ENCODE data around the gene HDAC4. TPM values are rescaled to one million over a fixed set of nuclear protein-coding genes. Genes with fewer than 3 reads are reported as not detected.
A peak's percentile ranks its signal among the peaks of the same experiment; 100 is the strongest.

HDAC4 gene
- total RNA-seq, 1 experiment from 2014 or later: 32.0 TPM

- Histone ChIP-seq H2BK15ac (ENCODE audit: low read depth, low read length) (no peak overlapping the region), H3K23ac (ENCODE audit: insufficient read length, low read depth, low read length) (no peak overlapping the region), H2AK5ac (ENCODE audit: insufficient read length, low read length) (no peak overlapping the region), H3K4ac (ENCODE audit: low read depth, low read length) (no peak overlapping the region), H3K4me1 (ENCODE audit: insufficient read depth, low read length) (no peaks in the 10 kb centered on the region), H3K79me1 (ENCODE audit: insufficient read depth, low read depth, low read length, poor library complexity, severe bottlenecking) (no peaks in the 10 kb centered on the region), H2BK120ac (ENCODE audit: low read depth, low read length, poor library complexity, severe bottlenecking) (no peak overlapping the region), H3K27me3 (ENCODE audit: insufficient read depth, low read length) (no peaks in the 10 kb centered on the region), H2AFZ (ENCODE audit: low read length) (no peak overlapping the region), H4K8ac (replicated peaks; ENCODE audit: insufficient read length, low read depth, low read length) (no peak overlapping the region), H2BK12ac (ENCODE audit: insufficient read length, low read depth, low read length) (no peak overlapping the region), H2BK5ac (ENCODE audit: insufficient read length, low read length) (no peak overlapping the region), H3K79me2 (ENCODE audit: insufficient read depth, low read length) (peaks cover 2% of the 10 kb centered on the region; the same call in 1 of the 2 replicates), H3T11ph (ENCODE audit: low read length) (no peak overlapping the region), H3K56ac (ENCODE audit: insufficient read length, low read depth, low read length) (no peak overlapping the region), H4K20me1 (ENCODE audit: control insufficient read depth, insufficient read depth, insufficient read length) (peaks cover 2% of the 10 kb centered on the region), H3K9me3 (ENCODE audit: control insufficient read depth, low read depth, low read length) (no peaks in the 10 kb centered on the region), H3K14ac (ENCODE audit: insufficient read depth, low read length) (no peak overlapping the region), H3K27ac (ENCODE audit: insufficient read length, low read depth, low read length) (no peak overlapping the region), H4K5ac (ENCODE audit: insufficient read length, low read depth, low read length) (no peak overlapping the region), H3K4me2 (ENCODE audit: insufficient read depth, insufficient read length, low read length) (no peak overlapping the region), H3K18ac (ENCODE audit: insufficient read length, low read depth, low read length) (no peak overlapping the region), H2BK20ac (ENCODE audit: low read depth, low read length, poor library complexity, severe bottlenecking) (no peak overlapping the region), H3K9ac (ENCODE audit: extremely low read depth, insufficient read length, low read length) (no peak overlapping the region), H3K23me2 (ENCODE audit: insufficient read length, low read depth, low read length, poor library complexity, severe bottlenecking) (no peaks in the 10 kb centered on the region), H4K91ac (ENCODE audit: insufficient read length, low read depth, low read length) (no peak overlapping the region)
- no peak for TF ChIP-seq CTCF (conservative IDR thresholded peaks at IDR 0.05)
- H3K27me3 Mint-ChIP-seq (ENCODE audit: low read depth): no peaks in the 10 kb centered on the region
- H3K9me3 Mint-ChIP-seq: no peaks in the 10 kb centered on the region
- H3K4me1 Mint-ChIP-seq: no peaks in the 10 kb centered on the region; a peak in 1 of 4 replicates
- peak overlapping the region in 1 of 3 experiments; percentile 6; a peak in 2 of 7 replicates for H3K27ac Mint-ChIP-seq
- peaks cover 0 to 10% (median 5%) of the 10 kb centered on the region in 3 experiments; a peak in 3 of 7 replicates for H3K36me3 Mint-ChIP-seq (ENCODE audit: insufficient read depth in 1 of 3, low read depth in 3 of 3)
- DNase-seq: no peak
- H3K4me3 Mint-ChIP-seq: no peak overlapping the region
- WGBS (ENCODE audit: extremely low coverage, insufficient read length, low lambda C conversion rate): no CpG with 5 or more reads among the region's 20 CpGs
Measured at GRCh38 chr2:239369631-239370161, 31.1 kb downstream of the HDAC4 start.
